IMR-90 (cell line): ENCODE measurements around the gene ARMC9. TPM values are rescaled to one million over a fixed set of nuclear protein-coding genes. Genes with fewer than 3 reads are reported as not detected.
A peak's percentile ranks its signal among the peaks of the same experiment; 100 is the strongest.

Experiments
- ATAC-seq: fragments of 200-7000 bp; cut with Tn5 transposase; 2 replicates; pipeline ENCODE4 v1.9.1; 2020; ENCODE audit warnings: low read depth, mild to moderate bottlenecking, moderate library complexity
- BruUV-seq: library from RNA; stranded (reverse); fragments of 400-500 nt; replicated peaks from 2 replicates; lab custom pipeline; 2021; lab: Mats Ljungman, UMichigan
- CTCF ChIA-PET: fragments of 300-600 bp; formaldehyde crosslinking; extraction: SDS; loops from one replicate; lab custom pipeline; 2021; ENCODE audit warnings: antibody characterized with exemption; lab: Yijun Ruan, JAX
- POLR2A ChIA-PET: fragments of 300-600 bp; sonication (Branson Sonifier 250); formaldehyde crosslinking; loops from one replicate; lab custom pipeline; 2022; ENCODE audit warnings: antibody characterized with exemption; ENCODE audit not compliant: unreplicated experiment; lab: Charles Lee
- DNase-seq: peaks from one replicate; pipeline ENCODE4 v3.0.0; 2013
- H2AFZ ChIP-seq: replicated peaks from 2 replicates; pipeline ENCODE3; 2013; ENCODE audit warnings: low read length, mild to moderate bottlenecking; ENCODE audit not compliant: poor library complexity
- H2AK5ac ChIP-seq: 2 replicates; pipeline ENCODE4 v1.6.1; 2013; ENCODE audit warnings: low read depth, low read length, inconsistent platforms
- H2AK9ac ChIP-seq: replicated peaks from 2 replicates; pipeline ENCODE3; 2013; ENCODE audit warnings: mild to moderate bottlenecking, low read depth, low read length, moderate library complexity; ENCODE audit not compliant: poor library complexity
- H2BK120ac ChIP-seq: 2 replicates; pipeline ENCODE4 v1.6.1; 2013; ENCODE audit warnings: low read depth, low read length, inconsistent platforms
- H2BK15ac ChIP-seq: 3 replicates; pipeline ENCODE4 v1.6.1; 2013; ENCODE audit warnings: low read depth, low read length, inconsistent platforms
- H2BK20ac ChIP-seq: 2 replicates; pipeline ENCODE4 v1.6.1; 2013; ENCODE audit warnings: low read depth, mild to moderate bottlenecking, inconsistent platforms, low read length, moderate library complexity
- H2BK5ac ChIP-seq: 2 replicates; pipeline ENCODE4 v1.6.1; 2013; ENCODE audit warnings: mild to moderate bottlenecking, low read depth, low read length, inconsistent platforms; ENCODE audit not compliant: poor library complexity, severe bottlenecking
- H3K14ac ChIP-seq: replicated peaks from 2 replicates; pipeline ENCODE4 v1.6.1; 2013; ENCODE audit warnings: low read depth, low read length, inconsistent platforms
- H3K18ac ChIP-seq: 2 replicates; pipeline ENCODE4 v1.6.1; 2013; ENCODE audit warnings: low read depth, low read length, control low read depth
- H3K23ac ChIP-seq: 2 replicates; pipeline ENCODE4 v1.6.1; 2013; ENCODE audit warnings: low read depth, low read length, inconsistent platforms
- H3K27ac ChIP-seq: 2 replicates; pipeline ENCODE4 v1.5.1; 2013; ENCODE audit warnings: mild to moderate bottlenecking, control low read depth, low read length; ENCODE audit not compliant: insufficient read depth
- H3K27me3 ChIP-seq: 2 replicates; pipeline ENCODE4 v1.6.1; 2013; ENCODE audit warnings: low read length; ENCODE audit not compliant: control insufficient read depth, insufficient read depth
- H3K36me3 ChIP-seq: 2 replicates; pipeline ENCODE4 v1.6.1; 2013; ENCODE audit warnings: low read length, mixed read lengths; ENCODE audit not compliant: control insufficient read depth, insufficient read depth
- H3K4ac ChIP-seq: 2 replicates; pipeline ENCODE4 v1.6.1; 2013; ENCODE audit warnings: low read depth, low read length, inconsistent platforms
- H3K4me1 ChIP-seq: 2 replicates; pipeline ENCODE4 v1.6.1; 2013; ENCODE audit warnings: low read length, mixed read lengths; ENCODE audit not compliant: control insufficient read depth, insufficient read depth
- H3K4me2 ChIP-seq: 2 replicates; pipeline ENCODE4 v1.6.1; 2013; ENCODE audit warnings: low read depth, mild to moderate bottlenecking, control low read depth, low read length, moderate library complexity
- H3K4me3 ChIP-seq: 2 replicates; pipeline ENCODE4 v1.5.1; 2013; ENCODE audit warnings: low read depth, mild to moderate bottlenecking, control low read depth, low read length, moderate library complexity; ENCODE audit not compliant: insufficient read depth
- H3K56ac ChIP-seq: 2 replicates; pipeline ENCODE4 v1.6.1; 2013; ENCODE audit warnings: low read length, inconsistent platforms; ENCODE audit not compliant: insufficient read depth; ENCODE audit errors: extremely low read depth
- H3K79me1 ChIP-seq, 2 experiments: 2 replicates each; pipeline ENCODE4 v1.6.1; 2013; ENCODE audit warnings: low read length in 2 of 2, inconsistent platforms in 1 of 2, low read depth in 1 of 2
- H3K9ac ChIP-seq: 2 replicates; pipeline ENCODE4 v1.6.1; 2013; ENCODE audit warnings: low read depth, low read length, control low read depth
- H3K9me1 ChIP-seq: 2 replicates; pipeline ENCODE4 v1.6.1; 2013; ENCODE audit warnings: low read length, inconsistent platforms; ENCODE audit not compliant: insufficient read depth
- H3K9me3 ChIP-seq: 2 replicates; pipeline ENCODE4 v1.6.1; 2013; ENCODE audit warnings: low read length; ENCODE audit not compliant: control insufficient read depth, insufficient read depth
- H4K20me1 ChIP-seq: 2 replicates; pipeline ENCODE4 v1.6.1; 2013; ENCODE audit warnings: low read length, inconsistent platforms; ENCODE audit not compliant: insufficient read depth
- H4K5ac ChIP-seq: 2 replicates; pipeline ENCODE4 v1.6.1; 2013; ENCODE audit warnings: mild to moderate bottlenecking, low read depth, low read length, control low read depth
- H4K8ac ChIP-seq, 2 experiments: 2 replicates each; pipeline ENCODE4 v1.6.1; 2013; ENCODE audit warnings: low read depth in 2 of 2, low read length in 2 of 2, control low read depth in 1 of 2, inconsistent platforms in 1 of 2
- H4K91ac ChIP-seq: 2 replicates; pipeline ENCODE4 v1.6.1; 2013; ENCODE audit warnings: low read depth, low read length, inconsistent platforms; ENCODE audit not compliant: insufficient read depth
- BHLHE40 ChIP-seq: fragments of 150-350 bp; IDR thresholded peaks from 2 replicates; pipeline ENCODE4 v1.6.1; 2016; ENCODE audit warnings: mild to moderate bottlenecking, low read depth, low read length
- CEBPB ChIP-seq: IDR thresholded peaks from 2 replicates; pipeline ENCODE4 v1.6.1; 2012; ENCODE audit warnings: low read depth, low read length, improper control_type of control experiment
- CHD1 ChIP-seq: IDR thresholded peaks from 2 replicates; pipeline ENCODE4 v1.6.1; 2012; ENCODE audit warnings: low read depth, low read length, improper control_type of control experiment
- FOS ChIP-seq: fragments of 150-350 bp; IDR thresholded peaks from 2 replicates; pipeline ENCODE4 v1.6.1; 2016; ENCODE audit warnings: low read depth, low read length
- MAFK ChIP-seq: IDR thresholded peaks from 2 replicates; pipeline ENCODE4 v1.6.1; 2012; ENCODE audit warnings: low read depth, low read length, improper control_type of control experiment
- MAZ ChIP-seq: IDR thresholded peaks from 2 replicates; pipeline ENCODE4 v1.6.1; 2012; ENCODE audit warnings: low read depth, mild to moderate bottlenecking, low read length, improper control_type of control experiment, moderate library complexity, borderline replicate concordance
- MXI1 ChIP-seq: IDR thresholded peaks from 2 replicates; pipeline ENCODE4 v1.6.1; 2012; ENCODE audit warnings: low read depth, mild to moderate bottlenecking, low read length, moderate library complexity, borderline replicate concordance
- NFE2L2 ChIP-seq: fragments of 150-350 bp; IDR thresholded peaks from 2 replicates; pipeline ENCODE4 v1.6.1; 2016; ENCODE audit warnings: low read depth, mild to moderate bottlenecking, low read length
- POLR2A ChIP-seq: IDR thresholded peaks from 2 replicates; pipeline ENCODE4 v1.6.1; 2012; ENCODE audit warnings: mild to moderate bottlenecking, low read depth, low read length
- RAD21 ChIP-seq: IDR thresholded peaks from 2 replicates; pipeline ENCODE4 v1.6.1; 2012; ENCODE audit warnings: low read length, improper control_type of control experiment
- RCOR1 ChIP-seq: IDR thresholded peaks from 2 replicates; pipeline ENCODE4 v1.6.1; 2012; ENCODE audit warnings: mild to moderate bottlenecking, low read length, improper control_type of control experiment; ENCODE audit not compliant: insufficient replicate concordance
- RFX5 ChIP-seq: IDR thresholded peaks from 2 replicates; pipeline ENCODE4 v1.8.0; 2012; ENCODE audit warnings: low read depth, mild to moderate bottlenecking, low read length, moderate library complexity
- SMC3 ChIP-seq: fragments of 150-350 bp; IDR thresholded peaks from 2 replicates; pipeline ENCODE4 v1.6.1; 2016; ENCODE audit warnings: low read depth, mild to moderate bottlenecking, antibody characterized with exemption, low read length, moderate library complexity
- WGBS, 2 experiments: methylation state at CpG; one replicate each; pipeline versions ENCODE4 v1.1.5 to v1.1.7; 2013; ENCODE audit warnings: missing lambda C conversion rate in 2 of 2; ENCODE audit not compliant: insufficient read length in 1 of 2; ENCODE audit errors: extremely low coverage in 2 of 2; 5-methylcytosine and 5-hydroxymethylcytosine counted together
- dilution Hi-C: fragments of 300-500 bp; cut with HindIII; formaldehyde crosslinking; loops from one replicate; pipeline ENCODE4 v1.14.3; 2018; ENCODE audit warnings: low sequenced_read_pairs; ENCODE audit not compliant: unreplicated experiment
- in situ Hi-C: fragments of 300-500 bp; cut with MboI; formaldehyde crosslinking; loops from 3 replicates; pipeline ENCODE4 v1.14.3; 2019; ENCODE audit warnings: low sequenced_read_pairs, inconsistent platforms, mixed read lengths
- intact Hi-C: fragments of 100-400 bp; cut with micrococcal nuclease; formaldehyde crosslinking; loops from 2 replicates; pipeline ENCODE4 v1.10.0; 2022
- polyA plus RNA-seq, 3 experiments: library from polyadenylated mRNA; depleted of rRNA; stranded (reverse); fragments of >200 nt; gene quantifications; 2 replicates each; pipeline ENCODE4 v1.2.3, GENCODE V29; 2012; ENCODE audit warnings: low replicate concordance in 1 of 3
- total RNA-seq: library from RNA; depleted of rRNA; stranded (reverse); fragments of >200 nt; gene quantifications from 2 replicates; pipeline ENCODE4 v1.2.3, GENCODE V29; 2012
- TF ChIP-seq, protein P1 (sequence below): fragments of 150-350 bp; IDR thresholded peaks from 2 replicates; pipeline ENCODE4 v1.6.1; 2016; ENCODE audit warnings: low read depth, mild to moderate bottlenecking, low read length, moderate library complexity, borderline replicate concordance
- TF ChIP-seq, protein P2 (sequence below): conservative IDR thresholded peaks from 2 replicates; pipeline ENCODE4 v1.5.1; 2012; ENCODE audit warnings: mild to moderate bottlenecking, low read depth, low read length, improper control_type of control experiment
- TF ChIP-seq, protein P3 (sequence below): fragments of 150-350 bp; IDR thresholded peaks from 2 replicates; pipeline ENCODE4 v1.6.1; 2017; ENCODE audit warnings: mild to moderate bottlenecking, antibody characterized with exemption, low read length, low read depth

The ARMC9 gene
- total and polyA plus RNA-seq, 2 of the 4 experiments (the other 2 are of a cell fraction) = 36.0 to 46.6 TPM

DNA sequence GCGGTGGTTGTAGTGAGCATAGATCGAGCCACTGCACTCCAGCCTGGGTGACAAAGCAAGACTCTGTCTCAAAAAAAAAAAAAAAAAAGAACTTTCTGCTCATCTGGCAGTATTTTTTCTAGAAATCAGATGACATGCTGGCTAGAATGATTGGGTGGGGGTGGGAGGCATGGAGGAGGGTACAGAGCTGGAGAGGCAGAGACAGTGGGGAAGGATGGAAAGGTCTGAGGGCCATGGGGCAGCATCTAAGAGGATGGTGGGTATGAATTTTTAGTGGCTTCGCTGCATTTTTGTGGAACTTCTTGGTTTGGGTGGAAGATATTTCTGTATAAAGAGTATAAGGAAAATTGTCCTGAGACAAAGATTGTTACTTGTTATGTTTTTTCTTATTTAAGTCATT, 23.3 kb downstream of the ARMC9 start:
- Histone ChIP-seq H3K4me2 (no peak overlapping the region), H2BK20ac (peak overlapping the region; percentile 99), H3K56ac (peak overlapping the region; percentile 95), H2AK5ac (peak overlapping the region; percentile 96), H4K8ac (peak overlapping the region; percentile 70 to 98; a peak in 3 of 4 replicates), H2BK120ac (peak overlapping the region; percentile 99), H2AK9ac (peak overlapping the region; percentile 90), H3K4ac (peak overlapping the region; percentile 98), H4K91ac (peak overlapping the region; percentile 99), H3K23ac (peak overlapping the region; percentile 92), H3K18ac (peak overlapping the region; percentile 99), H3K9ac (peak overlapping the region; percentile 65), H3K79me1 (peaks cover 0 to 12% of the 10 kb centered on the region in 2 experiments; a peak in 2 of 4 replicates), H3K9me1 (peaks cover 9% of the 10 kb centered on the region), H2AFZ (peak overlapping the region; percentile 70), H3K9me3 (peaks cover 2% of the 10 kb centered on the region; the same call in 1 of the 2 replicates), H3K27ac (peak overlapping the region; percentile 99), H3K14ac (peak overlapping the region; percentile 97), H3K27me3 (no peaks in the 10 kb centered on the region), H3K36me3 (peaks cover 24% of the 10 kb centered on the region), H4K20me1 (no peaks in the 10 kb centered on the region), H3K4me1 (peaks cover 15% of the 10 kb centered on the region), H4K5ac (peak overlapping the region; percentile 97), H2BK5ac (peak overlapping the region; percentile 99), H2BK15ac (peak overlapping the region; percentile 90; the same call in 2 of the 3 replicates), H3K4me3 (no peak overlapping the region)
- 100% methylated on average over 1 of the region's 3 CpGs; no CpG with 5 or more reads in 1 of the 2 experiments for WGBS, 2 experiments
- DNase-seq (no peak), ATAC-seq (peak; percentile 15)
- in situ Hi-C loops (no loop called here), intact Hi-C loops (loop anchor here (2.0 kb wide), 3 partner anchors 23 to 117 kb away; partner anchors contain the start of gene ARMC9), dilution Hi-C loops (no loop called here)
- TF ChIP-seq POLR2A (no peak), FOS (no peak), RAD21 (no peak), MAFK (no peak), NFE2L2 (no peak), SMC3 (no peak), CEBPB (no peak), CHD1 (no peak), MAZ (no peak), BHLHE40 (no peak), RFX5 (no peak), RCOR1 (no peak), MXI1 (no peak)
- TF ChIP-seq, protein P1, sequence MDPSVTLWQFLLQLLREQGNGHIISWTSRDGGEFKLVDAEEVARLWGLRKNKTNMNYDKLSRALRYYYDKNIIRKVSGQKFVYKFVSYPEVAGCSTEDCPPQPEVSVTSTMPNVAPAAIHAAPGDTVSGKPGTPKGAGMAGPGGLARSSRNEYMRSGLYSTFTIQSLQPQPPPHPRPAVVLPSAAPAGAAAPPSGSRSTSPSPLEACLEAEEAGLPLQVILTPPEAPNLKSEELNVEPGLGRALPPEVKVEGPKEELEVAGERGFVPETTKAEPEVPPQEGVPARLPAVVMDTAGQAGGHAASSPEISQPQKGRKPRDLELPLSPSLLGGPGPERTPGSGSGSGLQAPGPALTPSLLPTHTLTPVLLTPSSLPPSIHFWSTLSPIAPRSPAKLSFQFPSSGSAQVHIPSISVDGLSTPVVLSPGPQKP = no peak
- TF ChIP-seq, protein P2, sequence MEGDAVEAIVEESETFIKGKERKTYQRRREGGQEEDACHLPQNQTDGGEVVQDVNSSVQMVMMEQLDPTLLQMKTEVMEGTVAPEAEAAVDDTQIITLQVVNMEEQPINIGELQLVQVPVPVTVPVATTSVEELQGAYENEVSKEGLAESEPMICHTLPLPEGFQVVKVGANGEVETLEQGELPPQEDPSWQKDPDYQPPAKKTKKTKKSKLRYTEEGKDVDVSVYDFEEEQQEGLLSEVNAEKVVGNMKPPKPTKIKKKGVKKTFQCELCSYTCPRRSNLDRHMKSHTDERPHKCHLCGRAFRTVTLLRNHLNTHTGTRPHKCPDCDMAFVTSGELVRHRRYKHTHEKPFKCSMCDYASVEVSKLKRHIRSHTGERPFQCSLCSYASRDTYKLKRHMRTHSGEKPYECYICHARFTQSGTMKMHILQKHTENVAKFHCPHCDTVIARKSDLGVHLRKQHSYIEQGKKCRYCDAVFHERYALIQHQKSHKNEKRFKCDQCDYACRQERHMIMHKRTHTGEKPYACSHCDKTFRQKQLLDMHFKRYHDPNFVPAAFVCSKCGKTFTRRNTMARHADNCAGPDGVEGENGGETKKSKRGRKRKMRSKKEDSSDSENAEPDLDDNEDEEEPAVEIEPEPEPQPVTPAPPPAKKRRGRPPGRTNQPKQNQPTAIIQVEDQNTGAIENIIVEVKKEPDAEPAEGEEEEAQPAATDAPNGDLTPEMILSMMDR = no peak
- TF ChIP-seq, protein P3, sequence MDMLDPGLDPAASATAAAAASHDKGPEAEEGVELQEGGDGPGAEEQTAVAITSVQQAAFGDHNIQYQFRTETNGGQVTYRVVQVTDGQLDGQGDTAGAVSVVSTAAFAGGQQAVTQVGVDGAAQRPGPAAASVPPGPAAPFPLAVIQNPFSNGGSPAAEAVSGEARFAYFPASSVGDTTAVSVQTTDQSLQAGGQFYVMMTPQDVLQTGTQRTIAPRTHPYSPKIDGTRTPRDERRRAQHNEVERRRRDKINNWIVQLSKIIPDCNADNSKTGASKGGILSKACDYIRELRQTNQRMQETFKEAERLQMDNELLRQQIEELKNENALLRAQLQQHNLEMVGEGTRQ = no peak
- POLR2A ChIA-PET = interaction anchor here (1.1 kb wide), 1 partner anchor 22 kb away, joined by 7 read pairs; no protein-coding TSS in a partner anchor
- no TSS peak for BruUV-seq
- CTCF ChIA-PET = interaction anchor here (0.6 to 1.0 kb wide), 2 partner anchors 75 to 117 kb away, joined by 3 read pairs; no protein-coding TSS in a partner anchor
